Breast epithelium (tissue), 4 donors: Measurements from ENCODE around the gene FERMT1. TPM values are rescaled to one million over a fixed set of nuclear protein-coding genes. Genes with fewer than 3 reads are reported as not detected.

ENCODE experiments used
- DNase-seq, 2 donors: peaks; one replicate each; pipeline ENCODE4 v3.0.0-alpha.2; 2019; ENCODE audit warnings: low spot score in 2 of 2
- H3K27ac ChIP-seq, 2 donors: fragments of 200-600 bp; sonication (generic) in 1 of 2; one replicate each; pipeline ENCODE4 v1.5.1; 2016 to 2019; ENCODE audit warnings: mild to moderate bottlenecking in 1 of 2
- H3K27me3 ChIP-seq, 2 donors: fragments of 200-600 bp; sonication (generic) in 1 of 2; one replicate each; pipeline versions ENCODE4 v1.5.1 to v1.6.0; 2017 to 2019; ENCODE audit warnings: control low read depth in 1 of 2, mild to moderate bottlenecking in 1 of 2
- H3K36me3 ChIP-seq: fragments of 200-600 bp; one replicate; pipeline ENCODE4 v1.5.1; 2019
- H3K4me1 ChIP-seq, 2 donors: fragments of 200-600 bp; sonication (generic); one replicate each; pipeline ENCODE4 v1.5.1; 2016 to 2019; ENCODE audit warnings: control low read depth in 1 of 2
- H3K4me3 ChIP-seq, 3 donors: fragments of 200-600 bp; sonication (generic); 1 replicate in 2 of 3; 2 replicates in 1 of 3; pipeline ENCODE4 v1.5.1; 2016 to 2019; ENCODE audit warnings: mild to moderate bottlenecking in 3 of 3, moderate library complexity in 2 of 3
- H3K9me3 ChIP-seq, 2 donors: fragments of 200-600 bp; sonication (generic) in 1 of 2; one replicate each; pipeline ENCODE4 v1.5.1; 2016 to 2019; ENCODE audit warnings: control low read depth in 1 of 2
- POLR2A ChIP-seq: fragments of 450-650 bp; IDR thresholded peaks from one replicate; pipeline ENCODE4 v1.6.1; 2016; ENCODE audit warnings: antibody characterized with exemption, mild to moderate bottlenecking, moderate library complexity
- POLR2AphosphoS5 ChIP-seq, 3 donors: sonication (generic); formaldehyde crosslinking; IDR thresholded peaks; one replicate each; pipeline ENCODE4 v1.6.1; 2017; ENCODE audit warnings: antibody characterized with exemption in 3 of 3
- intact Hi-C: fragments of 100-400 bp; cut with DNase I; formaldehyde crosslinking; loops from one replicate; pipeline ENCODE4 v1.15.1; 2023; ENCODE audit warnings: low total_unique reads
- total RNA-seq, 3 donors: library from RNA; depleted of rRNA; stranded (reverse); fragments of >200 nt; gene quantifications; one replicate each; pipeline ENCODE4 v1.1.0, GENCODE V29; 2016
- TF ChIP-seq, protein P1 (sequence below), 3 donors: fragments of 450-650 bp; IDR thresholded peaks; one replicate each; pipeline ENCODE4 v1.5.1; 2016 to 2017; ENCODE audit warnings: antibody characterized with exemption in 3 of 3, mild to moderate bottlenecking in 3 of 3, moderate library complexity in 3 of 3

The FERMT1 gene
- total RNA-seq, 3 donors from 2014 or later, result under 0.01 to 2.0 (median 0.98) TPM

DNA sequence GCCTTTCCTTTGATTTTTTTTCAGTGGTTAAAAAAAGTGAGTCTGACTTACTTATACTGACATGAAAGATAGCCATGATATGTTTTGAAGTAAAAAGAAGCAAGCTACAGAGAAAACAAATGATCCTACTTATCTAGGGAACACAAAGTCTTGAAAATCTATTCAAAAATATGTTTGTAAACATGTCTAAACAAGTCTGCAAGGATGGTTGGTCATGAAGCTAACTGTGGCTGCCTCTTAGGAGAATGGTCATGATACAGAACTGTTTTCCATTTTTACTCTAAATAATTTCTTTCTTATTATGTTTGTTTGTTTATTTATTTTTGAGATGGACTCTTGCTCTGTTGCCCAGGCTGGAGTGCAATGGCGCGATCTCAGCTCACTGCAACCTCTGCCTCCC lies 21.5 kb downstream of the FERMT1 start:
- no peak for DNase-seq
- Histone ChIP-seq H3K4me3 (no peak overlapping the region), H3K36me3 (no peaks in the 10 kb centered on the region), H3K9me3 (no peaks in the 10 kb centered on the region), H3K27me3 (no peaks in the 10 kb centered on the region), H3K4me1 (no peaks in the 10 kb centered on the region), H3K27ac (no peak overlapping the region)
- intact Hi-C loops, result no loop called here
- TF ChIP-seq POLR2A, result no peak
- TF ChIP-seq, protein P1, sequence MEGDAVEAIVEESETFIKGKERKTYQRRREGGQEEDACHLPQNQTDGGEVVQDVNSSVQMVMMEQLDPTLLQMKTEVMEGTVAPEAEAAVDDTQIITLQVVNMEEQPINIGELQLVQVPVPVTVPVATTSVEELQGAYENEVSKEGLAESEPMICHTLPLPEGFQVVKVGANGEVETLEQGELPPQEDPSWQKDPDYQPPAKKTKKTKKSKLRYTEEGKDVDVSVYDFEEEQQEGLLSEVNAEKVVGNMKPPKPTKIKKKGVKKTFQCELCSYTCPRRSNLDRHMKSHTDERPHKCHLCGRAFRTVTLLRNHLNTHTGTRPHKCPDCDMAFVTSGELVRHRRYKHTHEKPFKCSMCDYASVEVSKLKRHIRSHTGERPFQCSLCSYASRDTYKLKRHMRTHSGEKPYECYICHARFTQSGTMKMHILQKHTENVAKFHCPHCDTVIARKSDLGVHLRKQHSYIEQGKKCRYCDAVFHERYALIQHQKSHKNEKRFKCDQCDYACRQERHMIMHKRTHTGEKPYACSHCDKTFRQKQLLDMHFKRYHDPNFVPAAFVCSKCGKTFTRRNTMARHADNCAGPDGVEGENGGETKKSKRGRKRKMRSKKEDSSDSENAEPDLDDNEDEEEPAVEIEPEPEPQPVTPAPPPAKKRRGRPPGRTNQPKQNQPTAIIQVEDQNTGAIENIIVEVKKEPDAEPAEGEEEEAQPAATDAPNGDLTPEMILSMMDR (IDR thresholded peaks at IDR 0.05), result no peak
- no peak for TF ChIP-seq POLR2AphosphoS5 (IDR thresholded peaks at IDR 0.05)

DNA sequence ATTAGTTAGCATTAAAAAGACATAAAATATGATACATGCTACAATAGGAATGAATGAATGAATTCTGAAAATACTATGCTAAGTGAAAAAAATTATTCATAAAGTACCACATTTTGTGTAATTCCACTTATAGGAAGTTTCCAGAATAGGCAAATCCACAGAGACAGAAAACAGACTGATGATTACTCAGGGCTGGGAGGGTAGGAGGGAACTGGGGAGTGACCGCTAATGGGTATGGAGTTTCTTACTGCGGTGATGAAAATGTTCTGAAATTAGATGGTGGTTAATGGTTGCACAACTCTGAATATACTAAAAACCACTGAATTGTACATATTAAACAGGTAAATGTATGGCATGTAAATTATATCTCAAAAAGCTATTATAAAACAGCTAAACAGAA lies 22.6 kb downstream of the FERMT1 start:
- TF ChIP-seq, protein P1 (IDR thresholded peaks at IDR 0.05), result no peak
- TF ChIP-seq POLR2A, result no peak
- TF ChIP-seq POLR2AphosphoS5 (IDR thresholded peaks at IDR 0.05), result no peak

DNA sequence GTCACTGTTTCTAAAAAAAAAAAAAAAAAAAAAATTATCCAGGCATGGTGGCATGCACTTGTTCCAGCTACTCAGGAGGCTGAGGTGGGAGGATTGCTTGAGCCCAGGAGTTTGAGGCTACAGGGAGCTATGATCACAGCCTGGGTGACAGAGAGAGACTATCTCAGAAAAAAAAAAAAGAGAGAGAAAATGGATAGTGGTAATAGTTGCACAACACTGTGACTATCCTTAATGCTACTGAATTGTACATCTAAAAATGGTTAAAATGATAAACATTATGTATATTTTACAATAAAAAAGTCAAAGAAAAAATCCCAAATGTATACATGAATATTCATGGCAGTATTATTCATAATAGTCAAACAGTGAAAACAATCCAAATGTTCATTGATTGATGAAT lies 23.0 kb downstream of the FERMT1 start:
- no peaks in the 10 kb centered on the region for H3K36me3 ChIP-seq
- intact Hi-C loops, result no loop called here
- TF ChIP-seq POLR2AphosphoS5 (IDR thresholded peaks at IDR 0.05) (no peak), POLR2A (no peak)
- TF ChIP-seq, protein P1 (IDR thresholded peaks at IDR 0.05), result no peak
- H3K27ac ChIP-seq, result no peak overlapping the region
- no peaks in the 10 kb centered on the region for H3K4me1 ChIP-seq
- no peaks in the 10 kb centered on the region for H3K27me3 ChIP-seq
- no peak overlapping the region for H3K4me3 ChIP-seq
- DNase-seq, result no peak
- H3K9me3 ChIP-seq, result no peaks in the 10 kb centered on the region

More for the DNA sequence above, 22.6 kb downstream of the FERMT1 start:
- no peaks in the 10 kb centered on the region for H3K27me3 ChIP-seq
- intact Hi-C loops, result no loop called here
- no peaks in the 10 kb centered on the region for H3K36me3 ChIP-seq
- H3K27ac ChIP-seq, result no peak overlapping the region
- no peak overlapping the region for H3K4me3 ChIP-seq
- no peaks in the 10 kb centered on the region for H3K4me1 ChIP-seq
- no peaks in the 10 kb centered on the region for H3K9me3 ChIP-seq
- no peak for DNase-seq

DNA sequence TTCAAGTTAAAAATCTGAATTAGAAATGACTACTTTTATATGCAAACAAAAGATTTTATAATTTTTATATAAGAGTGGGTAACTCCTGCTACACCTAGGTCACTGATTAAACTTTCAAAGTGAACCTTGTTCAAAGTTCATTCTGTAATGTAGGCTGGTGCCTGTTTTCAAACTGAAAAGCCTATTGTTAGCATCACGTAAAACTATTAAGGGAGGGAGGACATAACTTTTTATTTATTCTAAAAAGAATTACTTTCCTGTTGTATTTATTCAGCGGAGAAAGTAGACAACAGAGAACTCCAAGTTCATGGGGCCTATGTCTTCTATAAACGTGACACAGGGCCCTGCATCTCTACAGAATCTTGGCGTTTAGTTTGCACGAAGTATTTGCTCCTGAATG lies 27.4 kb downstream of the FERMT1 start:
- no peak for TF ChIP-seq POLR2AphosphoS5 (IDR thresholded peaks at IDR 0.05)
- no peak for TF ChIP-seq POLR2A
- TF ChIP-seq, protein P1 (IDR thresholded peaks at IDR 0.05), result no peak
- no peaks in the 10 kb centered on the region for H3K27me3 ChIP-seq
- intact Hi-C loops, result no loop called here
- no peaks in the 10 kb centered on the region for H3K4me1 ChIP-seq
- H3K36me3 ChIP-seq, result no peaks in the 10 kb centered on the region
- DNase-seq, result no peak
- H3K27ac ChIP-seq, result no peak overlapping the region
- H3K4me3 ChIP-seq, result no peak overlapping the region
- H3K9me3 ChIP-seq, result no peaks in the 10 kb centered on the region

DNA sequence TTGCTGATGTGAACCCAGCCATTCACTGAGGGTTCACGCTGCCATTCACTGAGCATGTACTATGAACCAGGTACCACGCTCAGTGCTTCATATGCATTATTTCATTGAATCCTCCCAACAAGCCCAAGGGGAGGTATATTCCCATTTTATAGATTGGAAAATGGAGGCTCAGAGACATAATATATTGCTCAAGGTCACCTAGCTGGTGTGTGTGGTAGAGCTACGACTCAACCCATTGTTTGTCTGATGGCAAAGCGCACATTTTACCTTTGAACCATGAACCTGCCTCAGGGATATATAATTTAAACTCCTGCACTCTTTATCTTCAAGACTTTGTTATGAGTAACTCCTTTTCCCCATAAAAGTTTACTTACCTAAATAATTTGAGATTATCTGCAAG lies 28.3 kb downstream of the FERMT1 start:
- Histone ChIP-seq H3K4me1 (no peaks in the 10 kb centered on the region), H3K4me3 (no peak overlapping the region), H3K9me3 (no peaks in the 10 kb centered on the region), H3K27ac (no peak overlapping the region), H3K36me3 (no peaks in the 10 kb centered on the region), H3K27me3 (no peaks in the 10 kb centered on the region)
- intact Hi-C loops, result no loop called here
- no peak for DNase-seq
- no peak for TF ChIP-seq POLR2AphosphoS5 (IDR thresholded peaks at IDR 0.05)
- TF ChIP-seq, protein P1 (IDR thresholded peaks at IDR 0.05), result no peak
- TF ChIP-seq POLR2A, result no peak
